C4-2B (cell line): ENCODE results near the gene STAT6.

Source experiments
- ZFX ChIP-seq: fragments of 450-650 bp; IDR thresholded peaks from 2 replicates; pipeline ENCODE4 v1.6.1; 2017
- TF ChIP-seq, protein P1 (sequence below): fragments of 450-650 bp; conservative IDR thresholded peaks from 2 replicates; pipeline ENCODE4 v1.5.1; 2017; ENCODE audit warnings: mild to moderate bottlenecking

DNA sequence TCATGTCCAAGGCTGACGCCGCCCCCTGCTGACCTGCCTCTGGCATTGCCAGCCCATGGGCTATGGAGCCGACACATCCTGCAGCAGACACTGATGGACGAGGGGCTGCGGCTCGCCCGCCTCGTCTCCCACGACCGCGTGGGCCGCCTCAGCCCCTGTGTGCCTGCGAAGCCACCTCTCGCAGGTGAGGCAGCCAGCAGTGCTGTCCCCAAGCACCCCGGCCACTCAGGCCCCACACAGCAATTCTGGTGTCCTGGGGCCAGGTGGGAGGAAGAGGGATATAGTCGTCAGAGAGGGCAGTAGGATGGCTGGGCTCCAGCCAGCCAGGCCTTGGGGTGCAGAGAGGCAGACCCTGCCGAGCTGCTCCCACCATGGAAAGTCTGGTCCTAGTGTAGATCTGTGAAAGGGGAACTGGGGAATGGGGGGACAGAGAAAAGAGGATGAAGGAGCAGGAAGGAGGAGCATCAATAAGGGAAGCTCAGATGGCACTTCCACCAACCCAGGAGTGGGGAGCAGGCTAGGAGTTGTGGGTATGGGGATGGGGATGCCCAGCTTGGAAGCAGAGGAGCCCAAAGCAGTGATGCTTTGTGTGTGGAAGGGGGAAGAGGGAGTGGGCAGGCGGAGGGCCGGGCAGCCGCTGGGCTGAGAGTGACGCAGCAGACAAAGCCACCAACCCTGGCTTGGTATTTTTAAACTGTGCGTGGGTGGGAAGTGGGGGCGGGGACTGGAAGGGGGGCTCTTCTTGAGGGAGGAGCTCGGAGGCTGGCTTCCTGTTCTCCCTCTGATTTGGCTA is 17.6 kb downstream of the STAT6 start:
- TF ChIP-seq, protein P1, sequence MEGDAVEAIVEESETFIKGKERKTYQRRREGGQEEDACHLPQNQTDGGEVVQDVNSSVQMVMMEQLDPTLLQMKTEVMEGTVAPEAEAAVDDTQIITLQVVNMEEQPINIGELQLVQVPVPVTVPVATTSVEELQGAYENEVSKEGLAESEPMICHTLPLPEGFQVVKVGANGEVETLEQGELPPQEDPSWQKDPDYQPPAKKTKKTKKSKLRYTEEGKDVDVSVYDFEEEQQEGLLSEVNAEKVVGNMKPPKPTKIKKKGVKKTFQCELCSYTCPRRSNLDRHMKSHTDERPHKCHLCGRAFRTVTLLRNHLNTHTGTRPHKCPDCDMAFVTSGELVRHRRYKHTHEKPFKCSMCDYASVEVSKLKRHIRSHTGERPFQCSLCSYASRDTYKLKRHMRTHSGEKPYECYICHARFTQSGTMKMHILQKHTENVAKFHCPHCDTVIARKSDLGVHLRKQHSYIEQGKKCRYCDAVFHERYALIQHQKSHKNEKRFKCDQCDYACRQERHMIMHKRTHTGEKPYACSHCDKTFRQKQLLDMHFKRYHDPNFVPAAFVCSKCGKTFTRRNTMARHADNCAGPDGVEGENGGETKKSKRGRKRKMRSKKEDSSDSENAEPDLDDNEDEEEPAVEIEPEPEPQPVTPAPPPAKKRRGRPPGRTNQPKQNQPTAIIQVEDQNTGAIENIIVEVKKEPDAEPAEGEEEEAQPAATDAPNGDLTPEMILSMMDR: peak; percentile 75; the same call in 1 of the 2 replicates
- TF ChIP-seq ZFX: no peak
